ENCODE measurements around the gene SLC26A5.
A peak's percentile ranks its signal among the peaks of the same experiment; 100 is the strongest.
"Not testable (repeated sequence)": the region's sequence is repeated elsewhere in the genome, so short reads cannot be mapped to it uniquely, and the experiment has no call there.

The SLC26A5 gene

GRCh38 chr7:103446049-103446520 is at the start of gene SLC26A5:
Gene SLC26A5 (minus strand): TSS chr7:103446207. CDS start chr7:103421514, 24,693 bp downstream.
- no peak for DNase-seq
- in situ Hi-C loops (cut with MboI; ENCODE audit: low pct_unique_long_range_greater_than_20kb, low sequenced_read_pairs): no loop called here

GRCh38 chr7:103487419-103487818 is 41.4 kb upstream of the SLC26A5 start:
- in situ Hi-C loops (cut with MboI; ENCODE audit: low pct_unique_long_range_greater_than_20kb, low sequenced_read_pairs): no loop called here

GRCh38 chr7:103486873-103487272 is 40.9 kb upstream of the SLC26A5 start:
- in situ Hi-C loops (cut with MboI; ENCODE audit: low pct_unique_long_range_greater_than_20kb, low sequenced_read_pairs); DNase-seq: not testable (repeated sequence)

More at GRCh38 chr7:103487419-103487818, 41.4 kb upstream of the SLC26A5 start:
- DNase-seq: no peak

GRCh38 chr7:103480771-103481170 is 34.8 kb upstream of the SLC26A5 start:
- in situ Hi-C loops (cut with MboI; ENCODE audit: low pct_unique_long_range_greater_than_20kb, low sequenced_read_pairs): no loop called here
- DNase-seq: no peak

GRCh38 chr7:103474956-103475355 is 28.9 kb upstream of the SLC26A5 start:
- DNase-seq: no peak
- in situ Hi-C loops (cut with MboI; ENCODE audit: low pct_unique_long_range_greater_than_20kb, low sequenced_read_pairs): no loop called here

- in situ Hi-C loops (cut with MboI; ENCODE audit: low pct_unique_long_range_greater_than_20kb, low sequenced_read_pairs): no loop called here
- no peak for DNase-seq
These were observed 23.3 kb upstream of the SLC26A5 start for GRCh38 chr7:103469095-103469948.

- in situ Hi-C loops (cut with MboI; ENCODE audit: low pct_unique_long_range_greater_than_20kb, low sequenced_read_pairs): no loop called here
- no peak for DNase-seq
These were observed 20.8 kb upstream of the SLC26A5 start for GRCh38 chr7:103466814-103467213.

GRCh38 chr7:103462358-103462757 is 16.4 kb upstream of the SLC26A5 start:
- in situ Hi-C loops (cut with MboI; ENCODE audit: low pct_unique_long_range_greater_than_20kb, low sequenced_read_pairs): no loop called here

GRCh38 chr7:103447073-103447960 is 1.3 kb upstream of the SLC26A5 start:
- peak; percentile 66 for DNase-seq
- in situ Hi-C loops (cut with MboI; ENCODE audit: low pct_unique_long_range_greater_than_20kb, low sequenced_read_pairs): no loop called here

More at GRCh38 chr7:103462358-103462757, 16.4 kb upstream of the SLC26A5 start:
- DNase-seq: no peak

GRCh38 chr7:103445228-103446048 is 569 bp downstream of the SLC26A5 start:
- in situ Hi-C loops (cut with MboI; ENCODE audit: low pct_unique_long_range_greater_than_20kb, low sequenced_read_pairs): no loop called here
- no peak for DNase-seq

- in situ Hi-C loops (cut with MboI; ENCODE audit: low pct_unique_long_range_greater_than_20kb, low sequenced_read_pairs): no loop called here
- no peak for DNase-seq
These were observed 6.3 kb downstream of the SLC26A5 start for GRCh38 chr7:103439661-103440060.

- DNase-seq: no peak
- in situ Hi-C loops (cut with MboI; ENCODE audit: low pct_unique_long_range_greater_than_20kb, low sequenced_read_pairs): no loop called here
These were observed 8.4 kb downstream of the SLC26A5 start for GRCh38 chr7:103437623-103438022.

- peak; percentile 49 for DNase-seq
These were observed 13.3 kb downstream of the SLC26A5 start for GRCh38 chr7:103432712-103433111.

GRCh38 chr7:103425177-103425576 is 20.8 kb downstream of the SLC26A5 start:
- in situ Hi-C loops (cut with MboI; ENCODE audit: low pct_unique_long_range_greater_than_20kb, low sequenced_read_pairs): no loop called here
- DNase-seq: no peak

More at GRCh38 chr7:103432712-103433111, 13.3 kb downstream of the SLC26A5 start:
- in situ Hi-C loops (cut with MboI; ENCODE audit: low pct_unique_long_range_greater_than_20kb, low sequenced_read_pairs): no loop called here

GRCh38 chr7:103423467-103424179 is 22.4 kb downstream of the SLC26A5 start:
- no peak for DNase-seq
- in situ Hi-C loops (cut with MboI; ENCODE audit: low pct_unique_long_range_greater_than_20kb, low sequenced_read_pairs): no loop called here

GRCh38 chr7:103420857-103421384 is 25.1 kb downstream of the SLC26A5 start:
- no peak for DNase-seq
- in situ Hi-C loops (cut with MboI; ENCODE audit: low pct_unique_long_range_greater_than_20kb, low sequenced_read_pairs): no loop called here

GRCh38 chr7:103418241-103418640 is 27.8 kb downstream of the SLC26A5 start:
- DNase-seq: no peak
- in situ Hi-C loops (cut with MboI; ENCODE audit: low pct_unique_long_range_greater_than_20kb, low sequenced_read_pairs): no loop called here

GRCh38 chr7:103413407-103413806 is 32.6 kb downstream of the SLC26A5 start:
- in situ Hi-C loops (cut with MboI; ENCODE audit: low pct_unique_long_range_greater_than_20kb, low sequenced_read_pairs): no loop called here
- no peak for DNase-seq
